Caco-2 (cell line): ENCODE results near the gene ZNF385C. TPM values are rescaled to one million over a fixed set of nuclear protein-coding genes. Genes with fewer than 3 reads are reported as not detected.

Experiments used
- BruUV-seq: library from RNA; stranded (reverse); fragments of 400-500 nt; replicated peaks from 2 replicates; lab custom pipeline; 2021; lab: Mats Ljungman, UMichigan
- CTCF ChIA-PET: fragments of 300-600 bp; sonication (Branson Sonifier 250); formaldehyde crosslinking; loops from one replicate; lab custom pipeline; 2022; ENCODE audit warnings: antibody characterized with exemption; lab: Charles Lee
- POLR2A ChIA-PET: fragments of 300-600 bp; sonication (Branson Sonifier 250); formaldehyde crosslinking; loops from one replicate; lab custom pipeline; 2022; ENCODE audit warnings: antibody characterized with exemption; lab: Charles Lee
- DNase-seq, 2 experiments: peaks; one replicate each; pipeline versions ENCODE4 v3.0.0 to v3.0.0-alpha.2; 2020 to 2022
- H3K27me3 ChIP-seq: replicated peaks from 2 replicates; pipeline ENCODE4 v1.6.0; 2011; ENCODE audit warnings: low read length; ENCODE audit not compliant: control insufficient read depth, insufficient read depth
- H3K36me3 ChIP-seq: 2 replicates; pipeline ENCODE4 v1.5.1; 2011; ENCODE audit warnings: low read length; ENCODE audit not compliant: control insufficient read depth, insufficient read depth
- H3K4me1 ChIP-seq: fragments of 250-450 bp; sonication (Bioruptor Pico); 2 replicates; pipeline ENCODE4 v1.5.1; 2020; ENCODE audit warnings: mild to moderate bottlenecking
- H3K4me3 ChIP-seq: 2 replicates; pipeline ENCODE4 v1.5.1; 2011; ENCODE audit warnings: low read depth, mild to moderate bottlenecking, control low read depth, low read length
- H3K9me3 ChIP-seq: fragments of 250-450 bp; sonication (Bioruptor Pico); 2 replicates; pipeline ENCODE4 v1.5.1; 2020; ENCODE audit warnings: mild to moderate bottlenecking, moderate library complexity
- H3K27ac Mint-ChIP-seq: one replicate; pipeline ENCODE4 v1.8.0; 2022; ENCODE audit warnings: mixed read lengths; ENCODE audit not compliant: unreplicated experiment
- H3K27me3 Mint-ChIP-seq: one replicate; pipeline ENCODE4 v1.8.0; 2022; ENCODE audit warnings: mixed read lengths; ENCODE audit not compliant: insufficient read depth, unreplicated experiment
- H3K36me3 Mint-ChIP-seq: one replicate; pipeline ENCODE4 v1.8.0; 2022; ENCODE audit warnings: mild to moderate bottlenecking, mixed read lengths; ENCODE audit not compliant: insufficient read depth, unreplicated experiment
- H3K4me1 Mint-ChIP-seq: one replicate; pipeline ENCODE4 v1.8.0; 2022; ENCODE audit warnings: low read depth, mixed read lengths; ENCODE audit not compliant: unreplicated experiment
- H3K4me3 Mint-ChIP-seq: one replicate; pipeline ENCODE4 v1.8.0; 2022; ENCODE audit warnings: mild to moderate bottlenecking, moderate library complexity, mixed read lengths; ENCODE audit not compliant: unreplicated experiment
- H3K9me3 Mint-ChIP-seq: one replicate; pipeline ENCODE4 v1.8.0; 2022; ENCODE audit warnings: mixed read lengths; ENCODE audit not compliant: unreplicated experiment
- intact Hi-C: fragments of 100-400 bp; cut with micrococcal nuclease; formaldehyde crosslinking; loops from one replicate; pipeline ENCODE4 v1.10.0; 2022; ENCODE audit not compliant: unreplicated experiment
- total RNA-seq: library from RNA; stranded (reverse); gene quantifications from 2 replicates; pipeline ENCODE4 v1.2.3, GENCODE V29; 2022
- TF ChIP-seq, protein P1 (sequence below), 2 experiments: fragments of 200-600 bp in 1 of 2; IDR thresholded peaks; 1 replicate in 1 of 2; 2 replicates in 1 of 2; pipeline versions ENCODE4 v1.5.1 to v1.8.0; 2011 to 2022; ENCODE audit warnings: antibody characterized with exemption in 1 of 2, control low read depth in 1 of 2, inconsistent platforms in 1 of 2, low read depth in 1 of 2, low read length in 1 of 2, mild to moderate bottlenecking in 1 of 2, moderate library complexity in 1 of 2; ENCODE audit not compliant: insufficient read depth in 1 of 2, severe bottlenecking in 1 of 2, unreplicated experiment in 1 of 2

The ZNF385C gene
- total RNA-seq, 1 experiment from 2014 or later, result 1.5 TPM

DNA sequence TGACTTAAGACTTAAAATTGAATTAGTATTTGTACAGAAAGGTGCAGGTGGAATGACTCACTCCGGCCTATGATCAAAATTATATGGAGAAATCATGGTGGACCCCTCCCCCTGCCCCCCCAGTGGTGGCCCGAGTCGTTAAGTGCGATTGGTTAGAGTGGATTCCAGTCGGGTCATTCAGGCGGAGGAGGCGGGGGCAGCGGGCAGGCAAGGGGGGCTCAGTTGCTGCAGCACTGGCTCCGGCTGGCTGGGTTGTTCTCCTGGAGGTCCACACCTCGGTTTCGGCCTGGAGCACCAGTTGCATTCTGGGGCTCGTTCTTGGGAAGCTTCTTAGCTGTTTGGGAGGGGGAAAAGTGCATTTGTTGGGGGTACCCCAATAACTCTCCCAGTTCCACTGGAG lies 27.3 kb upstream of the ZNF385C start:
- peaks cover under 1% of the 10 kb centered on the region; the same call in 1 of the 2 replicates for H3K4me1 ChIP-seq
- DNase-seq, result no peak
- ChIA-PET CTCF (interaction anchor here (0.6 kb wide), 1 partner anchor 159 kb away, joined by 4 read pairs; the partner anchor contains the start of gene CNP), POLR2A (interaction anchor here (0.6 kb wide), 1 partner anchor 339 kb away, joined by 3 read pairs; the partner anchor contains the start of gene JUP)
- H3K4me3 ChIP-seq, result no peak overlapping the region
- intact Hi-C loops, result no loop called here
- H3K4me1 Mint-ChIP-seq, result no peaks in the 10 kb centered on the region
- H3K27me3 ChIP-seq, result no peaks in the 10 kb centered on the region
- peaks cover 60% of the 10 kb centered on the region for H3K36me3 Mint-ChIP-seq
- no peak overlapping the region for H3K4me3 Mint-ChIP-seq
- peak overlapping the region; percentile 6 for H3K27ac Mint-ChIP-seq
- no peaks in the 10 kb centered on the region for H3K27me3 Mint-ChIP-seq
- H3K9me3 Mint-ChIP-seq, result no peaks in the 10 kb centered on the region
- no TSS peak for BruUV-seq
- H3K9me3 ChIP-seq, result no peaks in the 10 kb centered on the region
- TF ChIP-seq, protein P1, sequence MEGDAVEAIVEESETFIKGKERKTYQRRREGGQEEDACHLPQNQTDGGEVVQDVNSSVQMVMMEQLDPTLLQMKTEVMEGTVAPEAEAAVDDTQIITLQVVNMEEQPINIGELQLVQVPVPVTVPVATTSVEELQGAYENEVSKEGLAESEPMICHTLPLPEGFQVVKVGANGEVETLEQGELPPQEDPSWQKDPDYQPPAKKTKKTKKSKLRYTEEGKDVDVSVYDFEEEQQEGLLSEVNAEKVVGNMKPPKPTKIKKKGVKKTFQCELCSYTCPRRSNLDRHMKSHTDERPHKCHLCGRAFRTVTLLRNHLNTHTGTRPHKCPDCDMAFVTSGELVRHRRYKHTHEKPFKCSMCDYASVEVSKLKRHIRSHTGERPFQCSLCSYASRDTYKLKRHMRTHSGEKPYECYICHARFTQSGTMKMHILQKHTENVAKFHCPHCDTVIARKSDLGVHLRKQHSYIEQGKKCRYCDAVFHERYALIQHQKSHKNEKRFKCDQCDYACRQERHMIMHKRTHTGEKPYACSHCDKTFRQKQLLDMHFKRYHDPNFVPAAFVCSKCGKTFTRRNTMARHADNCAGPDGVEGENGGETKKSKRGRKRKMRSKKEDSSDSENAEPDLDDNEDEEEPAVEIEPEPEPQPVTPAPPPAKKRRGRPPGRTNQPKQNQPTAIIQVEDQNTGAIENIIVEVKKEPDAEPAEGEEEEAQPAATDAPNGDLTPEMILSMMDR (IDR thresholded peaks at IDR 0.05; ENCODE audit: insufficient read depth in 1 of 2, low read depth in 1 of 2, low read length in 1 of 2, severe bottlenecking in 1 of 2, unreplicated experiment in 1 of 2), result no peak
- peaks cover 6% of the 10 kb centered on the region; the same call in 1 of the 2 replicates for H3K36me3 ChIP-seq

DNA sequence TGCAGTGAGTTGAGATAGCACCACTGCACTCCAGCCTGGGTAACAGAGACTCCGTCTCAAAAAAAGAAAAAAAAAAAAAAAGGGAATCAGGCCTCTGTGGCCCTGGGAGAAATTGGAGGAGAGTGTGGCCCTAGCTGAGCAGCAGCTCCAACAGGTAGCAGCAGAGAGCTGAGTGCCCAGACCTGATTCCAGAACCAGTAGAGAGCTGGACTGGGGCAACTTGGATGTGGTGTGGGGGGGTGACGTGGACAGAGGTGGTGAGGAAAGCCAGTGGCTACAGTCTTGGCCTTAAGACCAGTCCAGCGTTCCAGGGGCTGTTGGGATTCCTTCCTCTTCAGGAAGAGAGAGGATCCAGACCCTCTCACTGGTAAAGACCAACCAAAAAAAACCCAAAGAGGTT lies 26.0 kb upstream of the ZNF385C start:
- no peaks in the 10 kb centered on the region for H3K27me3 Mint-ChIP-seq
- Histone ChIP-seq H3K27me3 (no peaks in the 10 kb centered on the region), H3K9me3 (no peaks in the 10 kb centered on the region), H3K4me1 (peaks cover 6% of the 10 kb centered on the region), H3K36me3 (peaks cover 1% of the 10 kb centered on the region; the same call in 1 of the 2 replicates), H3K4me3 (no peak overlapping the region)
- intact Hi-C loops, result loop anchor here (5.0 kb wide), 1 partner anchor 58 kb away; the partner anchor contains the start of gene KCNH4
- peaks cover 60% of the 10 kb centered on the region for H3K36me3 Mint-ChIP-seq
- no peak for DNase-seq
- no peak overlapping the region for H3K27ac Mint-ChIP-seq
- no TSS peak for BruUV-seq
- ChIA-PET POLR2A (no interaction called here), CTCF (interaction anchor here (0.7 kb wide), 1 partner anchor 80 kb away, joined by 8 read pairs; no protein-coding TSS in a partner anchor)
- H3K9me3 Mint-ChIP-seq, result no peaks in the 10 kb centered on the region
- no peak overlapping the region for H3K4me3 Mint-ChIP-seq
- H3K4me1 Mint-ChIP-seq, result no peaks in the 10 kb centered on the region
- TF ChIP-seq, protein P1 (IDR thresholded peaks at IDR 0.05; ENCODE audit: insufficient read depth in 1 of 2, low read depth in 1 of 2, low read length in 1 of 2, severe bottlenecking in 1 of 2, unreplicated experiment in 1 of 2), result no peak

DNA sequence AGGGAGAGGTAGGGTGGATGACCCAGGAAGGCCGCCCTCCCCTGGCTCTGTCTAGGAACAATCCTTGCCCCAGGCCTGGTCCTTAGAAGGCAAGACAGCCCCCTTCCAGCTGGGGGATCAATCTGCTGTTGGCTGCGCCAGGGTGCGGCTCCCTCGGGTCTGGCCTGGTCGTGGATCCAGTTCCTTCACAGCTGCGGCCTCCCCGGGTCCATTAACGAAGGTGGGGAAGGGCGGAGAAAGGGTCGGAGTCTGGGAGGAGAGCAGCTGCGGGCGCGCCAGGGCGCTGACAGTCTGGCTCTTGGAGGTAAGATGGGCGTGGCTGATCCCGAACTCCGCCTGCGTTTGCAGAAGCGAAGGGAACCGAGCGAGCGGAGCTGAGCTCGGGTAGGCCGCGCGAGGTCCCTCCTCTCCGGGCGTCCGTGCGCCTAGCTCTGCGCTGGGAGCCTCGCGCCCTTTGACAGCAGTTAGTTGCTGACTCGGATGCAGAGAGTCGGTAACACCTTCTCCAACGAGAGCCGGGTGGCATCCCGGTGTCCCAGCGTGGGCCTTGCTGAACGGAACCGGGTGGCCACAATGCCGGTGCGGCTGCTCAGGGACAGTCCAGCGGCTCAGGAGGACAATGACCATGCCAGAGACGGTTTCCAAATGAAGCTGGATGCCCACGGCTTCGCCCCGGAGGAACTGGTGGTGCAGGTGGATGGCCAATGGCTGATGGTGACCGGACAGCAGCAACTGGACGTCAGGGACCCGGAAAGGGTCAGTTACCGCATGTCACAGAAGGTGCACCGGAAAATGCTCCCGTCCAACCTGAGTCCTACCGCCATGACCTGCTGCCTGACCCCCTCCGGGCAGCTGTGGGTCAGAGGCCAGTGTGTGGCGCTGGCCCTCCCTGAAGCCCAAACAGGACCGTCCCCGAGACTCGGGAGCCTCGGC lies 24.4 kb upstream of the ZNF385C start, which contains the start of gene HSPB9:
HSPB9 (plus strand) TSS at position 434 of the 933 bp plus-strand sequence; CDS start at position 481, 47 bp downstream.
- H3K27me3 ChIP-seq, result no peaks in the 10 kb centered on the region
- H3K36me3 ChIP-seq, result no peaks in the 10 kb centered on the region; the same call in 1 of the 2 replicates
- intact Hi-C loops, result loop anchor here (5.0 kb wide), 1 partner anchor 60 kb away; the partner anchor contains the start of gene KCNH4
- DNase-seq, result no peak
- peaks cover 6% of the 10 kb centered on the region for H3K4me1 ChIP-seq
- H3K9me3 Mint-ChIP-seq, result no peaks in the 10 kb centered on the region
- CTCF ChIA-PET, result interaction anchor here (1.0 to 1.7 kb wide), 2 partner anchors 31 to 59 kb away, joined by 4 read pairs; partner anchors contain the start of gene KCNH4
- BruUV-seq, result no TSS peak
- no peaks in the 10 kb centered on the region for H3K9me3 ChIP-seq
- peak within 1 kb of the TSS; percentile 29 for H3K27ac Mint-ChIP-seq
- H3K4me3 ChIP-seq, result no peak within 1 kb of the TSS
- peak within 1 kb of the TSS; percentile 59 for H3K4me3 Mint-ChIP-seq
- POLR2A ChIA-PET, result no interaction called here
- H3K4me1 Mint-ChIP-seq, result no peaks in the 10 kb centered on the region
- peaks cover 50% of the 10 kb centered on the region for H3K36me3 Mint-ChIP-seq
- H3K27me3 Mint-ChIP-seq, result no peaks in the 10 kb centered on the region
- TF ChIP-seq, protein P1 (IDR thresholded peaks at IDR 0.05; ENCODE audit: insufficient read depth in 1 of 2, low read depth in 1 of 2, low read length in 1 of 2, severe bottlenecking in 1 of 2, unreplicated experiment in 1 of 2), result no peak
